Measurements from ENCODE around the gene ZNF544.

The ZNF544 gene

DNA sequence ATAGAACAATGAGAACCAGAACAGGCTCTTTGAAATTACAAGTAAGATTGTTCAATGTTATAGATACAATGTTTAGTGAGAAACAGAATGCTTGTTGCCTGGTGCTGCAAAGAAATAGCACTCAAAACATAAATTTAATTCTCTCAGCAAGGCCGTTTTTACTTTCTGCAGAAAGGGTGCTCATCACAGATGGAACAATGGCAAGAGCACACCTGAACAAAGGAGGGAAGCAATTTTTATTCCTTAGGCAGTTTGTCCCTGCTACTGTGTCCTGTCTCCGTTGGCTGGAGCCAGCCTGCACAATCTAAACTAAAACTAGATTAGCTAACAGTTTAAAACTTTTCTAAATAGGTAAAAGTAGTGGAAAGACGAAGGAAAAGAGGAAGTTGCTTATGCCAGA is 39.6 kb downstream of the ZNF544 start:
- H3K9ac ChIP-seq (ENCODE audit: low read length) = no peak overlapping the region
- H4K20me1 ChIP-seq (ENCODE audit: insufficient read depth, low read length) = no peaks in the 10 kb centered on the region

DNA sequence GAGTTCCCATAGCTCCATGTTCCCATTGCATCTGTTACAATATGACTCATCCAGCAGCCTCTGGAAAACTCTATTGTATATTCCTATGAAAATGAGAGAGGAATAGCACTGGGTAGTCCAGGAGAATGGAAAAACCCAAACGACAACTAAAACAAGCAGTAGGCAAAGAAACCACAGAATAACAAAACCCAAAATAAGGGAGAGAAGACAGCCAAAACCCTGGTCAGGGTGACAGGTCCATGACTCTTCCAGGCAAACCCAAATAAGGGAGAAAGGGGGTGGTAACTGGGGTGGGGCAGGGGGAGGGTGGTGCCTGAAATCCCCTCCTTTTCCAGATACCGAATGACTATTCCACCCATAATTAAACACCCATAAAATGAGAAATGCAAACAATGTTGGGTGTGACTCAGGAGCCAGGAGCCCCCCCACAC is 46.1 kb downstream of the ZNF544 start:
- no peaks in the 10 kb centered on the region for H3K9me3 ChIP-seq (replicated peaks; ENCODE audit: insufficient read depth, low read length)
- H3K36me3 ChIP-seq (replicated peaks; ENCODE audit: insufficient read depth, low read length) = no peaks in the 10 kb centered on the region
- no peaks in the 10 kb centered on the region for H3K79me2 ChIP-seq (ENCODE audit: low read length)
- no peak for DNase-seq
- 0 out of 2 replicates have a peak, but pooled peaks cover 4% of the 10 kb centered on the region for H3F3A ChIP-seq (ENCODE audit: insufficient read depth, low read length)
- H3K4me3 ChIP-seq (ENCODE audit: low read length) = no peak overlapping the region
- no peaks in the 10 kb centered on the region for H3K9me2 ChIP-seq (replicated peaks; ENCODE audit: insufficient read depth, low read length)
- H3K4me1 ChIP-seq (ENCODE audit: low read length) = no peaks in the 10 kb centered on the region
- no peaks in the 10 kb centered on the region for H4K20me1 ChIP-seq (ENCODE audit: insufficient read depth, low read length)
- no peak overlapping the region for H3K4me2 ChIP-seq (ENCODE audit: low read depth, low read length)
- no peak overlapping the region for H3K27ac ChIP-seq (ENCODE audit: low read length)
- H3K27me3 ChIP-seq (replicated peaks; ENCODE audit: insufficient read depth, low read length) = no peaks in the 10 kb centered on the region
- TF ChIP-seq EZH2phosphoT487 (IDR thresholded peaks at IDR 0.05; ENCODE audit: low read length) = no peak
- TF ChIP-seq EZH2 (optimal IDR thresholded peaks at IDR 0.05; ENCODE audit: low read depth, low read length) = no peak
- TF ChIP-seq, protein P1, sequence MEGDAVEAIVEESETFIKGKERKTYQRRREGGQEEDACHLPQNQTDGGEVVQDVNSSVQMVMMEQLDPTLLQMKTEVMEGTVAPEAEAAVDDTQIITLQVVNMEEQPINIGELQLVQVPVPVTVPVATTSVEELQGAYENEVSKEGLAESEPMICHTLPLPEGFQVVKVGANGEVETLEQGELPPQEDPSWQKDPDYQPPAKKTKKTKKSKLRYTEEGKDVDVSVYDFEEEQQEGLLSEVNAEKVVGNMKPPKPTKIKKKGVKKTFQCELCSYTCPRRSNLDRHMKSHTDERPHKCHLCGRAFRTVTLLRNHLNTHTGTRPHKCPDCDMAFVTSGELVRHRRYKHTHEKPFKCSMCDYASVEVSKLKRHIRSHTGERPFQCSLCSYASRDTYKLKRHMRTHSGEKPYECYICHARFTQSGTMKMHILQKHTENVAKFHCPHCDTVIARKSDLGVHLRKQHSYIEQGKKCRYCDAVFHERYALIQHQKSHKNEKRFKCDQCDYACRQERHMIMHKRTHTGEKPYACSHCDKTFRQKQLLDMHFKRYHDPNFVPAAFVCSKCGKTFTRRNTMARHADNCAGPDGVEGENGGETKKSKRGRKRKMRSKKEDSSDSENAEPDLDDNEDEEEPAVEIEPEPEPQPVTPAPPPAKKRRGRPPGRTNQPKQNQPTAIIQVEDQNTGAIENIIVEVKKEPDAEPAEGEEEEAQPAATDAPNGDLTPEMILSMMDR (IDR thresholded peaks at IDR 0.05; ENCODE audit: low read length) = no peak
- no peak overlapping the region for H2AFZ ChIP-seq (ENCODE audit: low read length)
- no peak overlapping the region for H3K9ac ChIP-seq (ENCODE audit: low read length)

More for the DNA sequence above, 39.6 kb downstream of the ZNF544 start:
- Histone ChIP-seq H3K79me2 (ENCODE audit: low read length) (no peaks in the 10 kb centered on the region), H3F3A (ENCODE audit: insufficient read depth, low read length) (no peaks in the 10 kb centered on the region), H3K9me2 (replicated peaks; ENCODE audit: insufficient read depth, low read length) (no peaks in the 10 kb centered on the region), H3K27me3 (replicated peaks; ENCODE audit: insufficient read depth, low read length) (no peaks in the 10 kb centered on the region), H3K4me3 (ENCODE audit: low read length) (no peak overlapping the region), H3K4me1 (ENCODE audit: low read length) (no peaks in the 10 kb centered on the region), H3K36me3 (replicated peaks; ENCODE audit: insufficient read depth, low read length) (no peaks in the 10 kb centered on the region), H3K27ac (ENCODE audit: low read length) (no peak overlapping the region), H3K4me2 (ENCODE audit: low read depth, low read length) (no peak overlapping the region), H2AFZ (ENCODE audit: low read length) (no peak overlapping the region), H3K9me3 (replicated peaks; ENCODE audit: insufficient read depth, low read length) (no peaks in the 10 kb centered on the region)
- no peak for DNase-seq
- TF ChIP-seq EZH2phosphoT487 (IDR thresholded peaks at IDR 0.05; ENCODE audit: low read length) = no peak
- TF ChIP-seq, protein P1 (IDR thresholded peaks at IDR 0.05; ENCODE audit: low read length) = no peak
- no peak for TF ChIP-seq EZH2 (optimal IDR thresholded peaks at IDR 0.05; ENCODE audit: low read depth, low read length)

DNA sequence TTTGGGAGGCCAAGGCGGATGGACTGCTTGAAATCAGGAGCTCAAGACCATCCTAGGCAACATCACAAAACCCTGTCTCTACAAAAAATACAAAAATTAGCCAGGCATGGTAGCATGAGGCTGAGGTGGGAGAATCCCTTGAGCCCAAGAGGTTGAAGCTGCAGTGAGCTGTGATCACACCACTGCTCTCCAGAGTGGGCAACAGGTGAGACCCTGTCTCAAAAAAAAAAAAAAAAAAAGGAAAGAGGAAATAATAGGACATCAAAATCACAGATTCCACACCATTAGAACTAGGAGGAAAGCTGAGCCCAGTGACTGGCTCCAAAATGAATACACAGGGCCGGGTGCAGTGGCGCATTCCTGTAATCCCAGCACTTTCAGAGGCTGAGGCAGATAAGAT is 46.9 kb downstream of the ZNF544 start:
- Histone ChIP-seq H3F3A (ENCODE audit: insufficient read depth, low read length) (0 out of 2 replicates have a peak, but pooled peaks cover 4% of the 10 kb centered on the region), H3K9me3 (replicated peaks; ENCODE audit: insufficient read depth, low read length) (no peaks in the 10 kb centered on the region), H2AFZ (ENCODE audit: low read length) (no peak overlapping the region), H3K27me3 (replicated peaks; ENCODE audit: insufficient read depth, low read length) (no peaks in the 10 kb centered on the region), H3K9me2 (replicated peaks; ENCODE audit: insufficient read depth, low read length) (no peaks in the 10 kb centered on the region), H3K9ac (ENCODE audit: low read length) (no peak overlapping the region), H3K4me2 (ENCODE audit: low read depth, low read length) (no peak overlapping the region), H3K79me2 (ENCODE audit: low read length) (no peaks in the 10 kb centered on the region), H3K4me1 (ENCODE audit: low read length) (no peaks in the 10 kb centered on the region), H4K20me1 (ENCODE audit: insufficient read depth, low read length) (no peaks in the 10 kb centered on the region), H3K27ac (ENCODE audit: low read length) (no peak overlapping the region), H3K4me3 (ENCODE audit: low read length) (no peak overlapping the region), H3K36me3 (replicated peaks; ENCODE audit: insufficient read depth, low read length) (no peaks in the 10 kb centered on the region)
- DNase-seq = no peak
- TF ChIP-seq EZH2 (optimal IDR thresholded peaks at IDR 0.05; ENCODE audit: low read depth, low read length) (no peak), EZH2phosphoT487 (IDR thresholded peaks at IDR 0.05; ENCODE audit: low read length) (no peak)
- TF ChIP-seq, protein P1 (IDR thresholded peaks at IDR 0.05; ENCODE audit: low read length) = no peak
